Measurements from ENCODE around the gene MTCH1.

MTCH1 gene

DNA sequence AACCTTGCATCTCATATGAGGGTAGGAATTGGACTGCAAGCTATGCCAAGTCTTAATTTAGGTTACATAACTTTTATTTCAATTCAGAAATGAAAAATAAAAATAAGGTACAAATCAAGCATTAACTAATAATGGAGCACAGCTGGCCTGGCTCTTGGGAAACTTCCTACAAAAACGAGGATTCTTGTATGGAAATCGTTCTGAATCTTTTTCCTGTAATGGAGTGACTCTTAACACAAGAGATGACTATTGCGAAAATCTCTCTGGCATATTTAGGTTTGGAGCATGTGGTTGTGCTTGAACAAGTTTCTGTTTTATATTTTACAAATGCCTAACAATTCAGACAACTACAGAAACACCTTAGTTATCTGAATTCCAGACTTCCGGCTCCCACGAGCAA, 65.5 kb downstream of the MTCH1 start:
- DNase-seq, result no peak

DNA sequence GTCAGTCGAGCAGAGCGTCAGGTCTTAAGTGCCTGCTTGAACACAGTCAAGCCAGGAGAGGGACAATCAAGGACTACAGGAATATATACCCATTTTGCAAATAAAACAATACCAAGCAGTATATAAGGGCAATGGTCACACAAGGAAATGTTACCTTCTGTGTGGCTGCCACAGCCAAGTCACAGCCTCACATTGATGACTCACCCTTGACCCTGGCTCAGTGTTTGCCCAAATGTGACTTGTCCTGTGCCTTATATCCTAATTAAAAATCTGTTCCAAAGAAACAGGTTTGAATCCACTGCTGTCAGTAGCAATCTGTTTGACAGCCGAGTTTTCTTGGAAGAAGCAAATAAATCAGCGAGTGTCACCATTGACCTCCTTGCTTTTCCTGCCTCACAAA, 65.9 kb downstream of the MTCH1 start:
- no peak for DNase-seq

Measured in cortex of kidney (tissue), 1 donor.